SH-SY5Y (cell line): ENCODE measurements around the gene PRF1.

ENCODE experiments used
- GATA2 ChIP-seq: IDR thresholded peaks from 2 replicates; pipeline ENCODE4 v1.6.1; 2011; ENCODE audit warnings: mild to moderate bottlenecking, low read depth, low read length
- GATA3 ChIP-seq: IDR thresholded peaks from 2 replicates; pipeline ENCODE4 v1.6.1; 2011; ENCODE audit warnings: low read depth, mild to moderate bottlenecking, low read length, moderate library complexity

- TF ChIP-seq GATA2 = no peak
- TF ChIP-seq GATA3 = no peak
Measured at GRCh38 chr10:70561070-70561469, 41.5 kb downstream of the PRF1 start.
